Large intestine (tissue), 3 donors: ENCODE data around the gene TEX261. TPM values are rescaled to one million over a fixed set of nuclear protein-coding genes. Genes with fewer than 3 reads are reported as not detected.

Experiments
- DNase-seq, 2 donors: peaks; one replicate each; pipeline versions ENCODE4 v3.0.0 to v3.0.0-alpha.2; 2013
- H3K27ac ChIP-seq: one replicate; pipeline ENCODE4 v1.5.1; 2013; ENCODE audit warnings: low read length
- H3K27me3 ChIP-seq: 2 replicates; pipeline ENCODE4 v1.6.1; 2013; ENCODE audit warnings: low read length; ENCODE audit not compliant: control insufficient read depth, insufficient read depth
- H3K36me3 ChIP-seq: 2 replicates; pipeline ENCODE4 v1.6.1; 2013; ENCODE audit warnings: low read length; ENCODE audit not compliant: control insufficient read depth, insufficient read depth
- H3K4me1 ChIP-seq: one replicate; pipeline ENCODE4 v1.6.1; 2013; ENCODE audit warnings: low read length; ENCODE audit not compliant: control insufficient read depth, insufficient read depth
- H3K4me3 ChIP-seq: one replicate; pipeline ENCODE4 v1.5.1; 2013; ENCODE audit warnings: low read length
- H3K9me3 ChIP-seq: one replicate; pipeline ENCODE4 v1.6.1; 2013; ENCODE audit warnings: mild to moderate bottlenecking, low read depth, low read length, moderate library complexity; ENCODE audit not compliant: control insufficient read depth
- WGBS: methylation state at CpG from one replicate; pipeline ENCODE4 v1.1.5; 2013; ENCODE audit warnings: low lambda C conversion rate; ENCODE audit not compliant: insufficient coverage; 5-methylcytosine and 5-hydroxymethylcytosine counted together
- polyA plus RNA-seq: library from polyadenylated mRNA; unstranded; fragments of 120-200 nt; gene quantifications from one replicate; pipeline ENCODE4 v1.2.1, GENCODE V29; 2013

The TEX261 gene
- polyA plus RNA-seq, 1 donor, result 43.6 TPM

- no peak overlapping the region for H3K27ac ChIP-seq
- no peak overlapping the region for H3K4me3 ChIP-seq
- H3K27me3 ChIP-seq, result peaks cover 73% of the 10 kb centered on the region
- no peaks in the 10 kb centered on the region for H3K36me3 ChIP-seq
- H3K9me3 ChIP-seq, result no peaks in the 10 kb centered on the region
- DNase-seq, result no peak
- H3K4me1 ChIP-seq, result peaks cover 6% of the 10 kb centered on the region
- no CpG with 5 or more reads among the region's 6 CpGs for WGBS
Measured at GRCh38 chr2:70942396-70943204, 52.1 kb downstream of the TEX261 start.

GRCh38 chr2:70941701-70942100 lies 53.0 kb downstream of the TEX261 start:
- no peaks in the 10 kb centered on the region for H3K9me3 ChIP-seq
- H3K27me3 ChIP-seq, result peaks cover 64% of the 10 kb centered on the region
- no CpG with 5 or more reads among the region's 5 CpGs for WGBS
- no peak for DNase-seq
- no peak overlapping the region for H3K4me3 ChIP-seq
- no peak overlapping the region for H3K27ac ChIP-seq
- no peaks in the 10 kb centered on the region for H3K36me3 ChIP-seq
- H3K4me1 ChIP-seq, result peaks cover 6% of the 10 kb centered on the region

GRCh38 chr2:70941186-70941585 lies 53.5 kb downstream of the TEX261 start:
- Histone ChIP-seq H3K27me3 (peaks cover 59% of the 10 kb centered on the region), H3K9me3 (no peaks in the 10 kb centered on the region), H3K4me1 (peaks cover 6% of the 10 kb centered on the region), H3K36me3 (no peaks in the 10 kb centered on the region), H3K27ac (no peak overlapping the region), H3K4me3 (no peak overlapping the region)
- no CpG with 5 or more reads among the region's 6 CpGs for WGBS
- DNase-seq, result no peak

GRCh38 chr2:70939839-70940580 lies 54.7 kb downstream of the TEX261 start:
- H3K9me3 ChIP-seq, result no peaks in the 10 kb centered on the region
- H3K4me1 ChIP-seq, result peaks cover 6% of the 10 kb centered on the region
- WGBS, result no CpG with 5 or more reads among the region's 10 CpGs
- H3K36me3 ChIP-seq, result no peaks in the 10 kb centered on the region
- H3K27ac ChIP-seq, result no peak overlapping the region
- H3K27me3 ChIP-seq, result peaks cover 53% of the 10 kb centered on the region
- H3K4me3 ChIP-seq, result no peak overlapping the region
- DNase-seq, result no peak

GRCh38 chr2:70939001-70939838 lies 55.5 kb downstream of the TEX261 start:
- no peak for DNase-seq
- H3K27me3 ChIP-seq, result peaks cover 52% of the 10 kb centered on the region
- H3K36me3 ChIP-seq, result no peaks in the 10 kb centered on the region
- no peak overlapping the region for H3K4me3 ChIP-seq
- peaks cover 6% of the 10 kb centered on the region for H3K4me1 ChIP-seq
- no CpG with 5 or more reads among the region's 30 CpGs for WGBS
- no peaks in the 10 kb centered on the region for H3K9me3 ChIP-seq
- no peak overlapping the region for H3K27ac ChIP-seq

- peaks cover 47% of the 10 kb centered on the region for H3K27me3 ChIP-seq
- peaks cover 6% of the 10 kb centered on the region for H3K4me1 ChIP-seq
- no peak overlapping the region for H3K27ac ChIP-seq
- no peak for DNase-seq
- no peak overlapping the region for H3K4me3 ChIP-seq
- H3K36me3 ChIP-seq, result no peaks in the 10 kb centered on the region
- no CpG with 5 or more reads among the region's 3 CpGs for WGBS
- H3K9me3 ChIP-seq, result no peaks in the 10 kb centered on the region
Measured at GRCh38 chr2:70938586-70938950, 56.1 kb downstream of the TEX261 start.

GRCh38 chr2:70937866-70938585 lies 56.6 kb downstream of the TEX261 start:
- Histone ChIP-seq H3K36me3 (no peaks in the 10 kb centered on the region), H3K27me3 (peaks cover 45% of the 10 kb centered on the region), H3K4me3 (no peak overlapping the region), H3K9me3 (no peaks in the 10 kb centered on the region), H3K4me1 (peaks cover 6% of the 10 kb centered on the region), H3K27ac (no peak overlapping the region)
- WGBS, result no CpG with 5 or more reads among the region's 10 CpGs
- no peak for DNase-seq

- H3K4me1 ChIP-seq, result peaks cover 6% of the 10 kb centered on the region
- H3K27me3 ChIP-seq, result peaks cover 37% of the 10 kb centered on the region
- H3K4me3 ChIP-seq, result no peak overlapping the region
- no peaks in the 10 kb centered on the region for H3K9me3 ChIP-seq
- H3K27ac ChIP-seq, result no peak overlapping the region
- no peaks in the 10 kb centered on the region for H3K36me3 ChIP-seq
- WGBS, result no CpG with 5 or more reads among the region's 10 CpGs
- no peak for DNase-seq
Measured at GRCh38 chr2:70936979-70937811, 57.5 kb downstream of the TEX261 start.

- no peak for DNase-seq
- no peaks in the 10 kb centered on the region for H3K36me3 ChIP-seq
- peaks cover 6% of the 10 kb centered on the region for H3K4me1 ChIP-seq
- H3K9me3 ChIP-seq, result no peaks in the 10 kb centered on the region
- WGBS, result no CpG with 5 or more reads among the region's 10 CpGs
- no peak overlapping the region for H3K4me3 ChIP-seq
- H3K27me3 ChIP-seq, result peaks cover 32% of the 10 kb centered on the region
- H3K27ac ChIP-seq, result no peak overlapping the region
Measured at GRCh38 chr2:70936165-70936978, 58.3 kb downstream of the TEX261 start.
